HG03575 (cell line): ENCODE results near the gene DTHD1.
A peak's percentile ranks its signal among the peaks of the same experiment; 100 is the strongest.

Source experiments
- ATAC-seq: cut with Tn5 transposase; IDR thresholded peaks from one replicate; pipeline ENCODE4 v1.9.1; 2021; ENCODE audit not compliant: unreplicated experiment, insufficient number of reproducible peaks, low FRiP score; ENCODE audit errors: extremely low read depth

DTHD1 gene

DNA sequence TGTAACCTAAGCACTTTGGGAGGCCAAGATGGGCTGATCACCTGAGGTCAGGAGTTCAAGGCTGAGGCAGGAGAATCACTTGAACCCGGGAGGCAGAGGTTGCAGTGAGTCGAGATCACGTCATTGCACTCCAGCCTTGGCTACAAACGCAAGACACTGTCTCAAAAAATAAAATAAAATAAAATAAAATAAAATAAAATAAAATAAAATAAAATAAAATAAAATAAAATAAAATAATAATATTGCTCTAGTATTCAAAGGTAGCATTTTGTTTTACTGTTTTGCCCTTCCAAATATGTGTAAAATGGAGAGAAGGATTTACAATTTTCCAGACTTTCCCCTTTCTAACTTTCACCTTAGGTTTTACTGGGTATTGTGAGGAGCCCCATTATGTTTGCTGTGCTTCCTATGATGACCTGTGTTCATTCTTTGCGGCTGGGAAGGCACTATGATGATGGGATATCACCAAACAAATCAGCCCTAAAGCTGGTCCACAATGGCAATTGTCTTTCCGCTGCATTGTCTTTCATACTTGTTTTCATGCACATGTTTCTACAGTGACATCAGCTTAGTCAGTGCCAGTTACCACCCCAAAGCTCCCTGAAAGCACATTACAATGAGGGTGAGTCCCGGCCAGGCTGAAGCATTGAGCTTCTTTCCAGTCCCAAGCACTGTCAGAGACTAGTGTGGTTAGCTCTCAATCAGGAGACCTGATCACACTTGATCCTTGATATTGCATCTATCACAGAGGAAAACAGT lies 50.8 kb downstream of the DTHD1 start:
- peak; percentile 63 for ATAC-seq

DNA sequence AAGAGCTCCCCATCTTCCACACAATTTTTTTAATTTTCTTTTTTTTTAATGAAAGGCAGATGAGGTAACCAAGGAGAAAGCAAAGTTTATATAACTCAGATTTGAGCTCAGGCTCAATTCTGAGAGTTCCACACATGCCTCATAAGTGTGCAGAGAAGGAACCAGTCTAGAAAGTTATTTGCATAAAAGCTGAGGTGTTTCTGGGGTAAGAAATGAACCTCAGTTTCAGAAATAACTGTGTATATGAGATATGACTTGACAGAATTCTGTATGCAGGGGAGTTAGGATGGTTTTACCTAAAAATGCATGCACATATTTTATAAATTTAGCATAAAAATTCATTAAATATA lies 51.3 kb downstream of the DTHD1 start:
- peak; percentile 97 for ATAC-seq

DNA sequence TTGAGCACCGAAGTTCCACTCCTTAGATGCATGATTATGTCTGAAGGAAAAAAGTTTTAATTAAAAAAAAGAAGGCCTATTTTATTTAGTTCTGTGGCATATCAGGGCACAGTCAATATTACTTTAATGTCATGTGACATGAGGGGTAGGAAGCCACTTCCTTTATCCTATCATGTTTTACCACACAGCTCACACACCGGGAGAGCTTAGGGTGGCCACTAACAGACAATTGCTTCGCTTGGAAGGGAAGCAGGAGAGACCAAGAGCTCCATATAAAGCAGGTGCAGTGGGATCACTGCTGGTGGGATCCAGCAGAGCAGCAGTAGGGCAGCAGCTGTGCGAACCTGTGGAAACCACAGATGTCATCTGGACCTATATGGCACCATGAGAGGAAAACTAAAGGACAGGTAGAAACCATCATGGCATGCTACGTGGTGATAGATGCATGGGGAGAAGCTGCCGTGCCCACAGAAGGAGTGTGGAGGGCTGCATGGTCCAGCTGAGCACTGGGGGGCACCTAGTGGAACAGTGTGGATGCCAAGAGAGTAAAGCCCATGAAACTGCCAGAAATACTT lies 52.0 kb downstream of the DTHD1 start:
- ATAC-seq, result no peak

DNA sequence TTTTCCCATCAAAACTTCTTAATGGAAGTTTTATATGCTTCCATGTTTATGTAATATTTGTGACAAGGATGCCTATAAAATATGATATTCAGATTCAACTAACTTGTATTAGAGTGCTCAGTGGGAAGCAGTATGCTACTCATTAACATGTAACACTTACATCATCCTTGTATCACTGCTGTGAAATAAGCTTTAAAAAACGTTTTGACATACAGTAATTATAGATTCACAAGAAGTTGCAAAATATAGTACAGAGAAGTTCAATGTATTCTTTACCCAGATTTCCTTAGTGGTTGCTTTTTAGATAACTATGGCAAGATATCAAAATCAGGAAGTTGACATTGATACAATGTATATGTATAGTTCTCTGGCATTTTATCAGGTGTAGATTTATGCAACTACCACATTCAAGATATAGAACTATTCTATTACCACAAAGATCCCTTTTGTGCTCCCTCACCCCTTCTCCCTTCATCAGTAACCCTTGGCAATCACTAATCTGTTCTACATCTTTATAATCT lies 56.3 kb downstream of the DTHD1 start:
- no peak for ATAC-seq

DNA sequence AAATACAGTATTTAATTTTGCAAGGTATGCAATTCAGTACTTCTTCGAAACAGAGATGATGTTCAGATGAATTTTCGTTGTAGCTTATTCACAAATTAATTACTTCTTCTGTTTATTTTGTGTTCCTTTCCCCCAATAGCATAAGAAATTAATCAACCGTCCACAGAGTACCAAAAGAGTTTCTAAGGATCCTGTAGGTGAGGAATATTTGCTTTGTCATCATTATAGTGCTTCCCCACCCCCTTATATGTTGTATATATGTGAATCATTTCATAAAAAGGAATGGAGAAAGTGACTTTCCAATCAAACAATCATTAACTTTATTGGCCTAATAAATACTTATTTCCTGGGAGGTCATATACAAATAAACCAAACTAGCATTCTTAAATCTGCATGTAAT lies 57.6 kb downstream of the DTHD1 start:
- ATAC-seq, result no peak

DNA sequence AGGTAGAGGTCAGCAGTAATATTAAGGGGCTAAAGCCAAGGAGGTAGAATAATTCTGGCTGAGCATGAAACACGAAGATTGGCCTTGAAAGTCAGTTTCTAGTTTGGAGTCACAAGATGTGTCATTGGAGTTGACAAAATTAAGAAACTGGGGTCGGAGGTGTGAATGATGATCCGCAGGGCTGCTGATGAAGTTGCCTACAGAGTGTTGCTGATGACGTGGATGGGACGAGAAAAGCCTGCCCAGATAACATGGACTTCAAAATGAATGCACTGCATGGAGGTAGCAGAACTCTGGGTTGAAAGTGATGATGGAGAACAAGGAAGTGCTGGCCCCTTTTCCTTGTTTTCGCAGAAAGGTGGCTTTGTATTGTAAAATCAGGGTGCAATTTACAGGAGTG lies 60.5 kb downstream of the DTHD1 start:
- no peak for ATAC-seq

DNA sequence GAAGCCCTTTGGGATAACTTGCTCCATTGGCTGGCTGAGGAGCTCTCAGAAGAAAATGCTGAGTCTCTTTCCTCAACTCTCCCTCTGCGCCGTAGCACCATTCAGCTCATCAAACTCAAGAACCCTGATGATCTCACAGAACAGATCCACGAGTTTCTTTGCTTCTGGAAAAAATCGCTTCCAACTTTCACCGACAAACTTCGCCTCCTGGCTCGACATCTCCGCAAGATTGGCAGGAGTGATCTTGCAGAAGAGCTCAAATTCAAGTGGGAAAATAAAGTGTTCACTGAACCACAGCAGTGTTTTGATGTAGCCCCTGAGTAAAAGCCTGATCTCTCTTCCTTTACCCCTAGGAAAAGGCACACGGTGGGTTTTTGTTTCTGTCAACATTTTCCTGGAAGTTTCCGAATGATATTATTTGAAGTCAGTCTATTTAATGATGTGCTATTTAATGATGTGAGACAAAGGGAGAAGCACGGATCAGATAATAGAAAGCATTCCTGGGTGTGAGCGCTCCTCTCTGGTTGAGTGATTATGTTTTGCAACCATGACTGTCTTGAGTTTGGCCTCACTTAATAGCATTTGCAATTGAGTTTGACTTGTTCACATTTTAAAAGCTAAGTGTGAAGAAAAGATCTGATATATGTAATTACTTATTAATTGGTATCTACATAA lies 62.2 kb downstream of the DTHD1 start:
- no peak for ATAC-seq

DNA sequence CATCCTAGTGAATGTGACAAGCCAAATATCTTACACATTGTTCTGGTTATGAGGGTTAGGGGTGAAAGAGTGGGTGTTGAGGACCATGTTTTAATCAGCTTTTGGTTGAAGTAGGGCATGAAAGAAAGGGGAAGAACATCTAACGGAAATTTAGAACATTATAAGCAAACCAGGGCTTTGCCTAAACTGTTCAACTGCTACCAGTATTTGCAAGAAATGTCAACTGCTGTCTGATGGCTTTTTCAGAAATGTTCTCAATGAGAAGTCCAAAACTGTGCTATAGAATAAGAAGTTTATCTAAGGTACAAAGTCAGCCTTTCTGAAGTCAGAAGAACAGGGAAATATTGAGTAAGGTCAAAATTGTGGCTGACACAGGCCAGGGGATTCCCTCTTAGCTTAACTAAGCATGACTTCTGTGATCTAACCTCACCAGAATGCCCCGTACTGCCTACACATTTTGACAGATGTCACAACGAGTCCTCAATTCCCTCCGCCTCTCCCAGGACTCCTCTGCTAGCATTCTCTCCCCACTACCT lies 67.1 kb downstream of the DTHD1 start:
- peak; percentile 97 for ATAC-seq

DNA sequence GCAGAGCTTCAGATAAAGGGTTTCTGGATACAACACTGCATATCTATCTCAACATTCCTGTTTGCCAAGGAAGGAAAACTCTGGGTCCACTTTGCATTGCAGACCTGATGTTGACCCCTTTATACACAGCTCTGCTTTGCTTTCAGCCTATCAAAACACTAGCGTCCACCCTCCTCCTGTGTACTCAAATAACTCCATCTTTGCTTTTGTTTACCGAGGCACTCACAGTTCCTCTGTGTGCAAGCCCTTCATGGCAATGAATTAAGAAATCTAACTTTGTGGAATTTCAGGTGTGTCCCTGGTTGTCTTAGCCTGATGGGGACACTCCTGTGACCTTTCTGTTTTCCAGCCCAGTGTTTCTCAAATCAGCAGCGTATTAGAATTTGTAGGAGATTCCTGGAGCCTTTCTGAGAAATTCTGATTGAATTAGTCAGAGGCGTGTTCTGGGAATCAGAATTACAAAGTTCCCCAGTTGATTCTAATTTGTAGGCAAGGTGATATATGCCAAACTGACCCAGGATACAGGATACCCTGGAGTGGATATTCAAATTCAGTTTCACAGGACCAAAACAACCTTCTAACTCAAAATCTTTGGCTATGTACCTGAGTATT lies 68.6 kb downstream of the DTHD1 start:
- no peak for ATAC-seq

DNA sequence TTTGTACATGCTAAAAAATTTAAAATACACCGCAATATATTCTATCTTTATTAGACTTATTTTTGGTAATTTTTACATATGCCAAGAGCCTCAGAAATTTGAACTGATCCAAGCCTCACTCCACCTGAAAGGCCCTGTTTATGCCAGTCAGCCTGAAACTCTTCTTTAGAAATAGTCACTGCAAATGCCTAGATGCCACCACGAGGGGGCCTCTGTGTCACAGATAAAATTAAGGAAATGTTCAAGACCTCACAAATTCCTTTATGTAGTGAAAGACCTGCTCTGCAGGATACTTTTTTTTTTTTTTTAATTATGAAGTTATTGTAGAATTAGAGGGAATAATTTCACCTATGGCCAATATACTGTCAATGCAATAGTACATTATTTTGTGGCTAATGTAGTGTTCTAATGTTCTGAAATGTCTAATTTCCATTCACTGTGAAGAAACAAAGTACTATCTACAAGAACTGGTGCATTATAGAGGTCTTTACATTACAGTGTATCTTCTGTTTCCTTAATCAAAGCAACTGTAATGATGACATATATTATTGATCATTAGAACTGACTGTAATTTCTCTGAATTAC lies 69.8 kb downstream of the DTHD1 start:
- no peak for ATAC-seq

DNA sequence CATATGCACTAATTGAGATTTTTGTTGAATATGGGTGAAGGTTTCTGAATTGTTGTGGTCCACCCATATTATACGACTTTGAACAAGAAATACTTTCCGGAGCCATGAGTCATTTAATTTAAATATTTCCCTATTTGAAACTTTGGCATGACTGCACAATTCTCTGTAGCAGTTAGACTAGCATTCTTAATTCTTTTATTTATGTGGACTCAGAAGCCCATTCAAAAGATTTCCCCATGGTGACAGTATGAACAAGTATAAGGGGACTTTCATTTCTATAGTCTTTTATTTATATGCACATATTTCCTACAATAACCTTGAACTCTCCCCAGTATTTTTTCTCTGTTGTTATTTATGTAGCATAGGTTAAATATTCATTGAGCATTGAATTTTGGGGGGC lies 72.6 kb downstream of the DTHD1 start:
- no peak for ATAC-seq

DNA sequence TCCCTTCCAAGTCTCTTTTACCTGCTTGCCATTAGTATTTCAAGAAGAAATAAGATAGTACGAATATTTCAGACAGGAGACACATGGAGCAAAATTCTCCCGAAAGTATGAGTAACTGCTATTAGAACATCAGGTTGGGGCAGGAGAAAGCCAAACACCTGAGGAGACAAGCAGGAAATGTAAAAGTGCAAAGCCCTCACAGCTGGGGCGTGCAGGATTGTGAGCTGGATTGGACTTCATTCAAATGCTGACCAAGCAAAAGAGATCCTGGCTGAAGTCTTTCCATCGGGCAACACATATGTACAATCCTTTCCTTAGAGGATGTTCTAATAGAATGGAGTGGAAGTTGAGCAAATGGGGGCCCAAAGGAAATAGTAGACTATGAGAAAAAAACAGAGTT lies 76.8 kb downstream of the DTHD1 start:
- ATAC-seq, result no peak

DNA sequence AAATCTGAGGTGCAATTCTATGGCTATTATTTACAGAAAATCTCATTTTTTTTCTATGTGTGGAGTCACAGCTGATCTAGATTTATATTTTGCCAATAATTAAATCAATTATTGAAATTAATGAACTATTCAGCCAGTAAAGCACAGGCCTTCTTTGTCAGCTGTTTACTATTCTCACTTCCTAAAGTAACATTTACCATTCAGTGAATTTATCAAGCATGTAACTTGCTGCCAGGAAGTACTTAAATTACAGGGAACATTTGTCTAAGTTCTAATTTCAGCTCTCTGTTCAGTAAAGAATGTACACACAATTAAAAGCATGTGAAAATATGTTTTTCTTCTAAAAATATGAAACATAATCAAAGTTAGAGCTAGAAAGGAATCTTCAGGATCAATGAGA lies 79.3 kb downstream of the DTHD1 start:
- no peak for ATAC-seq

DNA sequence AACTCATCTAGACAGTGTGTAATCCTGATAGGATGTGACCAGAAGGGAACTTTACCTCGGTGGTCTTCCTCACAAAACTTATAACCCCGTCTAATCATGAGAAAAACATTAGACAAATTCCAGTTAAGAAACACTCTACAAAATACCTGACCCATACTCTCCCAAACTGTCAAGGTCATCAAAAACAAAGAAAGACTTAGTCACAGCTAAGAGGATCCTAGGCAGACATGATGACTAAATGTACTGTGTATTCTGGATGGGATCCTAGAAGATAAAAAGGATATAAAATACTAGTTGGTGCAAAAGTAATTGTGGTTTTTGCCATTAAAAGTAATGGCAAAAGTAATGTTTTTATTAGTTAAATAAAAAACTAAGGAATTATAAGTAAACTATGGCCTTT lies 81.6 kb downstream of the DTHD1 start:
- ATAC-seq, result no peak

DNA sequence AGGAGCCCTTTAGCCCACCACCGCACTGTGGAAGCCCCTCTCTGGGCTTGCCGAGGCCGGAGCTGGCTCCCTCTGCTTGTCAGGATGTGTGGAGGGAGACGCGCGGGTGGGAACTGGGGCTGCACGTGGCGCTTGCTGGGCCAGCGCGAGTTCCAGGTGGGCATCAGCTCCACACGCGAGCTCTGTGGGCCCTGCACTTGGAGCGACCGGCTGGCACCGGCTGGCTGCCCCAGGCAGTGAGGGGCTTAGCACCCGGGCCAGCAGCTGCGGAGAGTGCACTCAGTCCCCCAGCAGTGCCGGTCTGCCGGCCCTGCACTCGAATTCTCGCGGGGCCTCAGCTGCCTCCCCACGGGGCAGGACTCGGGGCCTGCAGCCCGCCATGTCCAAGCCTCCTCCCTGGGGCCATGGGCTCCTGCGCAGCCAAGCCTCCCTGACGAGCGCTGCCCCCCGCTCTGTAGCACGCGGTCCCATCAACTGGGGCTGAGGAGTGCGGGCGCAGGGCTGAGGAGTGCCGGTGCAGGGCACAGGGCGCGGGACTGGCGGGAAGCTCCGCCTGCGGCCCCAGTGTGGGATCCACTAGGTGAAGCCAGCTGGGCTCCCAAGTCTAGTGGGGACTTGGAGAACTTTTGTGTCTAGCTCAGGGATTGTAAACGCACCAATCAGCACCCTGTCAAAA lies 93.6 kb downstream of the DTHD1 start:
- no peak for ATAC-seq

DNA sequence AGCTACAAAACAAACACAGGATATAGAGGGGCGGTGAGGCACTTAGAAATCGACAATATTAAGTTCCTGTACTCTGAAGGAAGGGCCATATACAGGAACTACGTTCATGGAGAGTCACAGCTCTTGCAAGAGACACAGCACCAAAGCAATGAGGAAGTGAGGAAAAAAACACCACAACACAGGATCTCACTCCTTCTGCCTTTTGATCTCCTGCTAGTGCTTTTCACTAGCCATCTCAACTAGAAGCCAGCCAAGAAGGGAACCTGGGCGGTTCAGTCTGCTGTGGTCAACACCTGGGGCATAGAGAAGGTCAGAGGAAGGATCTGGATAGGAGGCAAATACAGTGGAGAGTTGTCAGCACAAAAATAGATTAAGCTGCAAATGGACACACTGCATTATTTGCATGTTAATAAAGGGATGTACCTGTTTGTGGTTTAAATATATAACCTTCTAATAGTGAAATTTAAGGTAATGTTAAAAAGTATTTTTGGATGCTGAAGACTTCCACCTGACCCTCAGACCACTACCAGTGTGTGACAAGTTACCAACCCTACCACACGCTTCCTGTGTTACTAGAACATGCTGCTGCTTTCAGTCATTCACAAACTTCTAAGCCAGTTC lies 104.6 kb downstream of the DTHD1 start:
- ATAC-seq, result peak; percentile 70

DNA sequence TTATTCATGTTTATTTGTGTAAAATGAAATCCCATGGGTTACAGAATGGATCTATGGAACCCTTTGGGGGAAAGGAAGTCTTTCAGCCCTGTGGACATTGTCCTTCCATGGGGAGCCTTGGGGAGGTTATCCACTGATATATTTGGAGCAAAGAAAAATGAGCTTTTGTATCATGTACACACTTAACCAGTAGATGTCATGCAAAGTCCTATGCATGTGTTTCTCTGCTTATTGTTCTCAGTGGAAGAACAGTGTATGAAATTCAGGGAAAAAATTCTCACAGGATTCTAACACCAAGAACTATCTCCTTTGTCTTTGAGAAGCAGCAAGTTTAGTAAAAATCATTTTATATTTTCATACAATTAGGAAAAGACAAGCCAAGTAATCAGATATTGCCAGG lies 105.3 kb downstream of the DTHD1 start:
- ATAC-seq, result no peak

DNA sequence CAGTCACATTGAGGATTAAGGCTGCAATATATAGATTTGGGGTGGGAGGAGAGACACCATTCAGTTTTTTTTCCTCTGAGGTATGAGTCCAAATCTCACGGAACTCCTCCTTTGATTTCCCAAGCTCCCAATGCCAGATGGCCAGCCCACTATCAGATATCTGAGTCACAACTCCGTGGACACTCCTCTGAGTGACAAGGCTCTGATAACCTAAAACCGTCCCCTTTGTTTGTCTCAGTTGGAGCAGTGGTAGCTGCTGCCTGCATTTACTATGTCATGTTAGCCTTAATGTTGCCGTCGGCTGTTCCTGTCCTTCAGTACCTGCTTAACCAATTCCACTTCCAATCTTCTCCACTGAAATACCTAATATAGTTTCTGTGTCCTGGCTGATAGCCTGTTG lies 107.3 kb downstream of the DTHD1 start:
- ATAC-seq, result no peak
